Fibroblast of mammary gland (primary cell): Measurements from ENCODE around the gene PRR3.
"Not testable (repeated sequence)": the region's sequence is repeated elsewhere in the genome, so short reads cannot be mapped to it uniquely, and the experiment has no call there.

Experiments
- DNase-seq: peaks from one replicate; pipeline ENCODE4 v3.0.0-alpha.2; 2010; ENCODE audit warnings: low read depth
- H3K4me3 ChIP-seq: 2 replicates; pipeline ENCODE4 v1.5.1; 2011; ENCODE audit warnings: low read depth, mild to moderate bottlenecking, low read length, moderate library complexity; ENCODE audit not compliant: control insufficient read depth
- CTCF ChIP-seq: conservative IDR thresholded peaks from 2 replicates; pipeline ENCODE4 v1.5.1; 2011; ENCODE audit warnings: low read depth, low read length, inconsistent platforms; ENCODE audit not compliant: control insufficient read depth, insufficient read depth

Gene PRR3

GRCh38 chr6:30513451-30513850, 43.6 kb upstream of the PRR3 start:
- DNase-seq, result no peak
- H3K4me3 ChIP-seq, result no peak overlapping the region
- no peak for TF ChIP-seq CTCF

GRCh38 chr6:30515106-30515505, 42.0 kb upstream of the PRR3 start:
- TF ChIP-seq CTCF, result no peak
- no peak for DNase-seq
- H3K4me3 ChIP-seq, result no peak overlapping the region

- TF ChIP-seq CTCF, result no peak
- peak; percentile 98 for DNase-seq
- H3K4me3 ChIP-seq, result peak overlapping the region; percentile 59
Observed at GRCh38 chr6:30515944-30516753, 40.9 kb upstream of the PRR3 start.

- DNase-seq, result not testable (repeated sequence)
- peak overlapping the region; percentile 59 for H3K4me3 ChIP-seq
Observed at GRCh38 chr6:30516754-30517076, 40.4 kb upstream of the PRR3 start.

- not testable (repeated sequence) for DNase-seq, H3K4me3 ChIP-seq
Observed at GRCh38 chr6:30517767-30518504, 39.2 kb upstream of the PRR3 start.

- not testable (repeated sequence) for H3K4me3 ChIP-seq
Observed at GRCh38 chr6:30518505-30519145, 38.5 kb upstream of the PRR3 start.

GRCh38 chr6:30520522-30520921, 36.6 kb upstream of the PRR3 start:
- no peak for DNase-seq
- H3K4me3 ChIP-seq, result no peak overlapping the region
- no peak for TF ChIP-seq CTCF

More at GRCh38 chr6:30518505-30519145, 38.5 kb upstream of the PRR3 start:
- DNase-seq, result not testable (repeated sequence)

GRCh38 chr6:30521082-30521481, 36.0 kb upstream of the PRR3 start:
- DNase-seq, result peak; percentile 33

GRCh38 chr6:30521952-30522351, 35.1 kb upstream of the PRR3 start:
- H3K4me3 ChIP-seq, result not testable (repeated sequence)
- peak; percentile 44 for DNase-seq

More at GRCh38 chr6:30521082-30521481, 36.0 kb upstream of the PRR3 start:
- H3K4me3 ChIP-seq, result not testable (repeated sequence)

- not testable (repeated sequence) for H3K4me3 ChIP-seq
Observed at GRCh38 chr6:30526444-30526843, 30.7 kb upstream of the PRR3 start.

GRCh38 chr6:30529349-30529875, 27.7 kb upstream of the PRR3 start:
- not testable (repeated sequence) for H3K4me3 ChIP-seq, DNase-seq

More at GRCh38 chr6:30526444-30526843, 30.7 kb upstream of the PRR3 start:
- not testable (repeated sequence) for DNase-seq
